SHP77 treated with DMSO at 0.1 percent for 48 hours (cell line): ENCODE results near the gene DENND2C.

Experiments
- DNase-seq: peaks from one replicate; lab custom pipeline; 2025; lab: John Stamatoyannopoulos, UW

The DENND2C gene

DNA sequence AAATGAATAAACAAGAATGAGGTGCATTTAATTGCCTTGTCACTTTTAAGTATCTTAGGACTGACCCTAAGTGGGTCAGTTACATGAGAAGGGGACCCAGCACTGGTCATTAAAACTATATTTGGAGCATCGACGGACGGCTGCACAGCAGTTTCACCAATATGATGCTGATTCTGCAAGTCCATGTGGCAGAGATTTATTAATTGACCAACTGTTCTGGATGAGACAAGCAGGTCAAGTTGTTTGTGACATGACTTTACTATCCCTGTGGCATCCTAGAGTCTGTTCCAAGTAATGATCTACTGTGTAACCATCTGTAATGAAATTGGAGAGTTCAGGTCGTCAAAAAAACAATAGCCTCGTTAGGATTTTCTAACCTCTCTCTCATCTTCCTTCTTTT is 16.0 kb upstream of the DENND2C start:
- no peak for DNase-seq

- no peak for DNase-seq
These were observed 7.8 kb upstream of the DENND2C start for GRCh38 chr1:114677691-114678090.

- DNase-seq = no peak
These were observed 6.3 kb upstream of the DENND2C start for GRCh38 chr1:114676115-114676514.

- no peak for DNase-seq
These were observed 2.1 kb upstream of the DENND2C start for GRCh38 chr1:114671939-114672275.

- no peak for DNase-seq
These were observed 1.4 kb upstream of the DENND2C start for GRCh38 chr1:114671011-114671938.

GRCh38 chr1:114670083-114671010 is 498 bp upstream of the DENND2C start:
- no peak for DNase-seq

DNA sequence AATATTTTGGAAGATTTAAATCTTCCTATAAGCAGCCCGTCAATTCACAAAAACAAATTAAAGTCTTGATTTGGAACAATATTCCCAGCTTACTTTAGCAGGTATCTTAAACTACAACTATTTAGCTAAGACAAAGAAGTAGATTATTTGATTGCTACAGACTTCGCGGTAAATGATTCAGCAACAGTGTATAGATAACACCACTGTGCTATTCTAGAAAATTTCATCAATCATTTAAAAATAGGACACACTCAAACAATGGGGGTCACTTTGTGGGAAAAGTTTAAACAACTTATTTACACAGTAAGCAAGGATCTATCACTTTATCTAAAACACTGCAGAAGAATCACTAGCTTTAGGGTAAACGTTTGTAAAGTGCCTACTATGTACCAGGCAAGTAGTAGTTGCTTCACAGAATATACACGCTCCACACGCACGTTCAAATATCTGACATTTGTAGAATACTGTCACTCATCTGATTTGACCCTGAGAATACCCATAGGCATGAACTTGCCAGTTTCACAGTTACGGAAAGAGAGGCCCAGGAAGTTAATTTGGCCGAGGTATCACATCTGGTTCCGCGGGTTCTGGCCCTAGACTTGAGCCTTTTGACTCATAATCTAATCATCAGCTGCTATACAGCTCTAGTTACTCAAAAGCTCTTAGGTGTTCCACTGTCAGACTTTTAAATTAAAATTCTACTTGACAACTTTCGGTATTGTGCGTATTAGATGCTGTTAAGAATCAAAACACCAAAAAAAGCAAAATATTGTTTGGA is 876 bp downstream of the DENND2C start:
- DNase-seq = no peak

- DNase-seq = no peak
These were observed 1.5 kb downstream of the DENND2C start for GRCh38 chr1:114668373-114668772.

- no peak for DNase-seq
These were observed 2.9 kb downstream of the DENND2C start for GRCh38 chr1:114666954-114667353.

DNA sequence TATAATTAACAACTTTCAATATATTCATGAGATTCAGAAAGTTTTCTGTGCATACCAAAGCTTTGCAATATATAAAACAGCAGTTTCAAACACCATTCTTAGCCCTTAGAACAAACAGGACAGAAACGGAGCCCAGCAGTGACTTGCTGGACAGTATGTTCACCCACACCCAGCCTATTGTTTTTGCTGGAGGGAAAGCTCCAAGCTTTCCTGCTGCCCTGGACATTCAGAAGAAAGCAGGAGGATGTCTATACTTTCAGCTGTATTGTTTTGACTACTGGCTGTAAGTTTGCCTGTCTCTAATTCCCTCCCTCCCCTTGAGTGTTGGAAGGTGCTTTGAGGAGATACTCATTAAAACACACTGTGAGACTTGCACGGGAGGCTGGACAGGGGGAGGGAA is 9.6 kb downstream of the DENND2C start:
- no peak for DNase-seq

GRCh38 chr1:114651893-114652292 is 18.0 kb downstream of the DENND2C start:
- DNase-seq = no peak

GRCh38 chr1:114648503-114648902 is 21.3 kb downstream of the DENND2C start:
- DNase-seq = no peak

- no peak for DNase-seq
These were observed 28.5 kb downstream of the DENND2C start for GRCh38 chr1:114641377-114641776.

GRCh38 chr1:114638910-114639309 is 30.9 kb downstream of the DENND2C start:
- no peak for DNase-seq

DNA sequence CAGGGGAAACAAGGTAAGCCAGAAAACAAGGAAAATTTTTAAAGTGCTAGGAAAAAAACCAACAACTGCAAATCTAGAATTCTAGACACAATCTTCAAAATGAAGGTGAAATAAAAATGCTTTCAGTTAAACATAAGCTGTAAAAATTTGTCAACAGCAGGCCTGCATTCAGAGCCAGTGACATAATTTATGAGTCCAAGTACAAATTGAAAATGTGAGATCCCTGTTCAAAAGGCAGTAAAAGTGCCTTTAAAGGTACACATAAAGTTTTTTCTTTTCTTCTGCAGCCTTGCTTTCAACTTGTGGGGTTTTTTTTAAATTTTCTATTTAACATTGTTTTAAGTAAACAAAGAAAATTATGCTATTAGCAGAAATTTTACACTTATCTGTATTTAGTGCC is 37.4 kb downstream of the DENND2C start:
- no peak for DNase-seq

- DNase-seq = no peak
These were observed 42.7 kb downstream of the DENND2C start for GRCh38 chr1:114627107-114627506.

- DNase-seq = no peak
These were observed 46.5 kb downstream of the DENND2C start for GRCh38 chr1:114623364-114623763.

- DNase-seq = no peak
These were observed 49.4 kb downstream of the DENND2C start for GRCh38 chr1:114620419-114620818.

GRCh38 chr1:114618606-114619005 is 51.2 kb downstream of the DENND2C start:
- DNase-seq = no peak

- DNase-seq = no peak
These were observed 59.2 kb downstream of the DENND2C start for GRCh38 chr1:114610546-114611245.

DNA sequence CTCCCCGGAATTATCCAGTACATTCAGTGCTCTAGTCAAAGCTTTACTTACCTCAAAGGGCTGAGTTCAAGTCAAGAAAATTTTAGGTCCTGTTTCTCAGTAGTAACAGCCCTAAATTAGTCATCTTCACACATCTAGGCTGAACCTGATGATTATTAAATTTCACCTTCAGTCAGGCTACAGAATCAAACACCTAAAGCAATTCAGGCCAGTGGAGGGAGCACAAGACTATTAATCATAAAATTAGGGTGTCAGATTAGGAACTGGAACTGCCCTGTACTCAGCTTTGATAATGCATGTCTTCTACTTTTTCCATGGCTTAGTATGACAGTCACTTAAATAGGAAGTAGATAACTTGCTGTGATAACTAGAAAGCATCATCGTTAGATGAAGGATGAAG is 60.0 kb downstream of the DENND2C start:
- no peak for DNase-seq

DNA sequence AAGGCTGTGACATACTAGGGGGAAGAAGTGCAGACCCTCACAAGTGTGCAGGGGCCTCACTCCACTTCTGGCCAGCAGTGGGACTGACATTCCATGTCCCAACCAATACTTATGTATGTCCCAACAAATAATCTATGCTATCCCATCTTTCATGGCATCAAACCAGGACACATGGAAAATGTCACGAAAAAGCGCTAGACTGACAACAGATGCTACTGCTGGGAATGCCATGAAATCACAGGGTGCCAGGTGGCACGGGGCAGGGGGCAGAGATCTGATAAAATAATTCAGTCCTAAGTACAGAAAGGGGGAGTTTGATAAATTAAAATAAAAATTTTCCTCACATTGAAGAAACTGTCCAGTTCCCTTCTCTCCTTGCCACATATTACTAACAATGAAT is 60.8 kb downstream of the DENND2C start:
- no peak for DNase-seq
